CD14-positive monocyte (primary cell): ENCODE measurements around the gene DAPK1. TPM values are rescaled to one million over a fixed set of nuclear protein-coding genes. Genes with fewer than 3 reads are reported as not detected.

Experiments
- DNase-seq, 3 donors: peaks; one replicate each; pipeline ENCODE4 v3.0.0-alpha.2; 2011 to 2022
- H2AFZ ChIP-seq: 2 replicates; pipeline ENCODE4 v1.6.0; 2012; ENCODE audit warnings: mild to moderate bottlenecking, low read depth, low read length, inconsistent platforms; ENCODE audit not compliant: insufficient read depth, poor library complexity, severe bottlenecking
- H3K27ac ChIP-seq, 2 donors: 1 replicate in 1 of 2; 2 replicates in 1 of 2; pipeline ENCODE4 v1.5.1; 2012 to 2013; ENCODE audit warnings: low read length in 2 of 2, control low read depth in 1 of 2, inconsistent platforms in 1 of 2, low read depth in 1 of 2, mild to moderate bottlenecking in 1 of 2
- H3K27me3 ChIP-seq, 2 donors: one replicate each; pipeline versions ENCODE4 v1.6.0 to v1.6.1; 2011 to 2013; ENCODE audit warnings: low read length in 2 of 2; ENCODE audit not compliant: control insufficient read depth in 2 of 2, insufficient read depth in 2 of 2
- H3K36me3 ChIP-seq, 2 donors: replicated peaks in 1 of 2; 1 replicate in 1 of 2; 2 replicates in 1 of 2; pipeline versions ENCODE4 v1.5.1 to v1.6.1; 2012 to 2013; ENCODE audit warnings: low read length in 2 of 2, control low read depth in 1 of 2, inconsistent platforms in 1 of 2, mild to moderate bottlenecking in 1 of 2; ENCODE audit not compliant: insufficient read depth in 2 of 2, control insufficient read depth in 1 of 2
- H3K4me1 ChIP-seq, 2 donors: 1 replicate in 1 of 2; 2 replicates in 1 of 2; pipeline versions ENCODE4 v1.5.1 to v1.6.1; 2012 to 2013; ENCODE audit warnings: low read length in 2 of 2, control low read depth in 1 of 2, inconsistent platforms in 1 of 2, mild to moderate bottlenecking in 1 of 2, moderate library complexity in 1 of 2; ENCODE audit not compliant: insufficient read depth in 2 of 2, control insufficient read depth in 1 of 2
- H3K4me2 ChIP-seq: replicated peaks from 2 replicates; pipeline ENCODE3; 2012; ENCODE audit warnings: low read length, moderate library complexity, mild to moderate bottlenecking; ENCODE audit not compliant: poor library complexity, severe bottlenecking; ENCODE audit errors: extremely low read depth
- H3K4me3 ChIP-seq, 3 experiments: fragments of 200-600 bp in 1 of 3; sonication (generic) in 1 of 3; replicated peaks in 1 of 3; 1 replicate in 2 of 3; 2 replicates in 1 of 3; pipeline ENCODE4 v1.5.1; 2011 to 2013; ENCODE audit warnings: low read length in 3 of 3, mild to moderate bottlenecking in 3 of 3, control low read depth in 2 of 3, low read depth in 2 of 3, inconsistent platforms in 1 of 3, moderate library complexity in 1 of 3
- H3K79me2 ChIP-seq: 2 replicates; pipeline ENCODE4 v1.6.0; 2012; ENCODE audit warnings: mild to moderate bottlenecking, control low read depth, inconsistent platforms, low read length, moderate library complexity; ENCODE audit not compliant: insufficient read depth
- H3K9ac ChIP-seq: 2 replicates; pipeline ENCODE4 v1.6.0; 2017; ENCODE audit warnings: low read length, mild to moderate bottlenecking; ENCODE audit not compliant: insufficient read depth, poor library complexity, severe bottlenecking
- H3K9me3 ChIP-seq, 2 donors: replicated peaks in 1 of 2; 1 replicate in 1 of 2; 2 replicates in 1 of 2; pipeline versions ENCODE4 v1.5.1 to v1.6.1; 2012 to 2013; ENCODE audit warnings: low read length in 2 of 2, control low read depth in 1 of 2; ENCODE audit not compliant: control insufficient read depth in 1 of 2, insufficient read depth in 1 of 2
- H4K20me1 ChIP-seq: 2 replicates; pipeline ENCODE4 v1.6.0; 2012; ENCODE audit warnings: mild to moderate bottlenecking, low read length, control low read depth, moderate library complexity; ENCODE audit not compliant: insufficient read depth
- H3K27ac Mint-ChIP-seq, 7 donors: one replicate each; pipeline ENCODE4 v1.8.0; 2020; ENCODE audit warnings: mild to moderate bottlenecking in 7 of 7, mixed read lengths in 7 of 7, moderate library complexity in 6 of 7, inconsistent platforms in 2 of 7
- H3K27me3 Mint-ChIP-seq, 3 donors: one replicate each; pipeline ENCODE4 v1.8.0; 2021 to 2022; ENCODE audit warnings: low read depth in 3 of 3, mild to moderate bottlenecking in 3 of 3, mixed read lengths in 3 of 3, moderate library complexity in 3 of 3, inconsistent platforms in 1 of 3
- H3K36me3 Mint-ChIP-seq, 2 donors: one replicate each; pipeline ENCODE4 v1.8.0; 2020; ENCODE audit warnings: mixed read lengths in 2 of 2, inconsistent platforms in 1 of 2, mild to moderate bottlenecking in 1 of 2
- H3K4me1 Mint-ChIP-seq: one replicate; pipeline ENCODE4 v1.8.0; 2020; ENCODE audit warnings: mild to moderate bottlenecking, mixed read lengths
- H3K4me3 Mint-ChIP-seq, 2 donors: one replicate each; pipeline ENCODE4 v1.8.0; 2020; ENCODE audit warnings: mild to moderate bottlenecking in 2 of 2, mixed read lengths in 2 of 2, moderate library complexity in 1 of 2
- H3K9me3 Mint-ChIP-seq, 7 donors: one replicate each; pipeline ENCODE4 v1.8.0; 2020 to 2022; ENCODE audit warnings: mixed read lengths in 7 of 7, mild to moderate bottlenecking in 6 of 7, moderate library complexity in 6 of 7, inconsistent platforms in 2 of 7
- CTCF ChIP-seq: fragments of 200-600 bp; IDR thresholded peaks from one replicate; pipeline ENCODE4 v1.8.0; 2022; ENCODE audit warnings: antibody characterized with exemption, mild to moderate bottlenecking
- WGBS: methylation state at CpG from one replicate; pipeline ENCODE4 v1.1.5; 2013; ENCODE audit warnings: missing lambda C conversion rate; ENCODE audit not compliant: insufficient coverage; 5-methylcytosine and 5-hydroxymethylcytosine counted together
- intact Hi-C, 2 donors: fragments of 100-400 bp; cut with micrococcal nuclease; formaldehyde crosslinking; loops; one replicate each; pipeline versions ENCODE4 v1.15.0 to v1.15.1; 2023
- polyA plus RNA-seq, 3 donors: library from polyadenylated mRNA; depleted of rRNA in 1 of 3; unstranded in 2 of 3; stranded (reverse) in 1 of 3; fragments of 300-500 nt in 2 of 3; fragments of >200 nt in 1 of 3; fragmentation: Illumina TruSeq in 2 of 3; gene quantifications; 1 replicate in 2 of 3; 2 replicates in 1 of 3; pipeline ENCODE4 v1.2.3, GENCODE V29; 2012 to 2021

DAPK1 gene
- polyA plus RNA-seq, 3 donors: 24.1 to 102 (median 44.4) TPM

GRCh38 chr9:87701491-87701890 lies 203.8 kb downstream of the DAPK1 start:
- H2AFZ ChIP-seq: no peak overlapping the region
- H3K4me2 ChIP-seq: no peak overlapping the region
- no peak for TF ChIP-seq CTCF
- no peak overlapping the region for H3K4me3 Mint-ChIP-seq
- no peak for DNase-seq
- no peaks in the 10 kb centered on the region for H3K4me1 ChIP-seq
- intact Hi-C loops: no loop called here
- H3K79me2 ChIP-seq: no peaks in the 10 kb centered on the region
- peaks cover 0 to 3% (median 0%) of the 10 kb centered on the region in 7 donors for H3K9me3 Mint-ChIP-seq
- H3K27me3 ChIP-seq: no peaks in the 10 kb centered on the region
- H3K27ac ChIP-seq: no peak overlapping the region
- H3K9ac ChIP-seq: no peak overlapping the region
- no peak overlapping the region for H3K27ac Mint-ChIP-seq
- WGBS: 100% methylated on average over 5 of the region's 9 CpGs
- no peak overlapping the region for H3K4me3 ChIP-seq
- H3K27me3 Mint-ChIP-seq: no peaks in the 10 kb centered on the region
- no peaks in the 10 kb centered on the region for H3K4me1 Mint-ChIP-seq
- H3K36me3 ChIP-seq: peaks cover 69 to 96% of the 10 kb centered on the region in 2 donors
- H4K20me1 ChIP-seq: peaks cover 17% of the 10 kb centered on the region
- H3K9me3 ChIP-seq: no peaks in the 10 kb centered on the region
- H3K36me3 Mint-ChIP-seq: peaks cover 90 to 98% of the 10 kb centered on the region in 2 donors

GRCh38 chr9:87701931-87702421 lies 204.3 kb downstream of the DAPK1 start:
- Histone ChIP-seq H3K4me3 (no peak overlapping the region), H3K9me3 (no peaks in the 10 kb centered on the region), H3K4me2 (no peak overlapping the region), H3K36me3 (peaks cover 69 to 96% of the 10 kb centered on the region in 2 donors), H3K27ac (no peak overlapping the region), H2AFZ (no peak overlapping the region), H3K9ac (no peak overlapping the region), H3K4me1 (no peaks in the 10 kb centered on the region), H3K27me3 (no peaks in the 10 kb centered on the region), H4K20me1 (peaks cover 15% of the 10 kb centered on the region), H3K79me2 (no peaks in the 10 kb centered on the region)
- Mint-ChIP-seq H3K36me3 (peaks cover 90 to 98% of the 10 kb centered on the region in 2 donors), H3K27ac (peak overlapping the region in 1 of 7 donors; percentile 37), H3K27me3 (no peaks in the 10 kb centered on the region), H3K4me3 (no peak overlapping the region), H3K9me3 (peaks cover 0 to 3% (median 0%) of the 10 kb centered on the region in 7 donors), H3K4me1 (no peaks in the 10 kb centered on the region)
- no peak for TF ChIP-seq CTCF
- WGBS: 100% methylated on average over 1 of the region's 6 CpGs
- no peak for DNase-seq
- intact Hi-C loops: no loop called here
